NCI-H748 (cell line): ENCODE measurements around the gene DUSP14.
"Not testable (repeated sequence)": the region's sequence is repeated elsewhere in the genome, so short reads cannot be mapped to it uniquely, and the experiment has no call there.

ENCODE experiments used
- DNase-seq: peaks from one replicate; lab custom pipeline; 2025; ENCODE audit not compliant: unreplicated experiment; lab: John Stamatoyannopoulos, UW

Gene DUSP14, protein sequence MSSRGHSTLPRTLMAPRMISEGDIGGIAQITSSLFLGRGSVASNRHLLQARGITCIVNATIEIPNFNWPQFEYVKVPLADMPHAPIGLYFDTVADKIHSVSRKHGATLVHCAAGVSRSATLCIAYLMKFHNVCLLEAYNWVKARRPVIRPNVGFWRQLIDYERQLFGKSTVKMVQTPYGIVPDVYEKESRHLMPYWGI

GRCh38 chr17:37489197-37490001, at the start of gene DUSP14:
DUSP14 (plus strand) TSS chr17:37489891; CDS start chr17:37512273, 22,382 bp downstream.
- peak; percentile 92 for DNase-seq

- no peak for DNase-seq
Observed at GRCh38 chr17:37440424-37440823, 49.3 kb upstream of the DUSP14 start.

- DNase-seq, result not testable (repeated sequence)
Observed at GRCh38 chr17:37441369-37442014, 48.2 kb upstream of the DUSP14 start.

GRCh38 chr17:37446027-37446426, 43.7 kb upstream of the DUSP14 start:
- DNase-seq, result no peak

DNA sequence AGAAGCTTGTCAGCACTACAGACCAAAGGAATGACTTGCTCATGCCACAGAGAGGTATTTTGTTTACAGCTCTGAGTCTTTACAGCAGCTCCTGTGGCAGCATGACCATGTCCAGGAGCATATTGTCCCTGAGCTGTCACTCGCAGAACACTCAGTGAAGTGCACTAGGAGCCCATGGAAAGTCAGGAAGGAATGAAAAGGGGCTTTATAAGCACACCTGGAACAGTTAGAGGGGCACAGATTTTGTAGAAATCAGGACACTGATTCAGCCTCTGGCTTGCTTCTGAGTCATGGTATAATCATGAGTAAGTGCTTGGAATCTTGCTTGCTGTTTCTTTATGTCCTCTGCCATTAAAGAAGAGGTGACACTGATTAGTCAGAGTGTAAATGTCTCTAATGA, 42.0 kb upstream of the DUSP14 start:
- DNase-seq, result no peak

DNA sequence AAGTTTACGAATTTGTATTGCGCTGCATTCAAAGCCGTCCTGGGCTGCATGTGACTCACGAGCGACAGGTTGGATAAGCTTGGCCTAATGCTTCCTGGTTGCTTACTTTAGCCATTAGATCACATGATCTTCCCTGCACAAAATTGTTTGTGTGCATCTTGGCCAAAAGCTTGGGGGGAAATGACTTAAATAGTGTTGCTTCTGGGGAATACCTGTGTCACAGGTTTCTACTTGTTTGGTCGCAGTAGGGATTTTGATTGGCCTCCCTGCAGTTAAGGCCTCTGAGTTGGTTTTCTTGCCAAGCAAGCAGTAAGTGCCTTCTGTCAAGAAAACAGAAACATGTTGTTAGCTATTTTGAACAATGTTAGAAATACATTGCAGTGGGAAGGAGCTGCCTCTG, 39.6 kb upstream of the DUSP14 start:
- DNase-seq, result no peak

- not testable (repeated sequence) for DNase-seq
Observed at GRCh38 chr17:37457801-37458200, 31.9 kb upstream of the DUSP14 start.

GRCh38 chr17:37458805-37459204, 30.9 kb upstream of the DUSP14 start:
- DNase-seq, result no peak

GRCh38 chr17:37461668-37462067, 28.0 kb upstream of the DUSP14 start:
- no peak for DNase-seq

GRCh38 chr17:37462492-37462891, 27.2 kb upstream of the DUSP14 start:
- no peak for DNase-seq

GRCh38 chr17:37463039-37463438, 26.7 kb upstream of the DUSP14 start:
- no peak for DNase-seq

GRCh38 chr17:37465069-37465616, 24.5 kb upstream of the DUSP14 start:
- DNase-seq, result no peak

DNA sequence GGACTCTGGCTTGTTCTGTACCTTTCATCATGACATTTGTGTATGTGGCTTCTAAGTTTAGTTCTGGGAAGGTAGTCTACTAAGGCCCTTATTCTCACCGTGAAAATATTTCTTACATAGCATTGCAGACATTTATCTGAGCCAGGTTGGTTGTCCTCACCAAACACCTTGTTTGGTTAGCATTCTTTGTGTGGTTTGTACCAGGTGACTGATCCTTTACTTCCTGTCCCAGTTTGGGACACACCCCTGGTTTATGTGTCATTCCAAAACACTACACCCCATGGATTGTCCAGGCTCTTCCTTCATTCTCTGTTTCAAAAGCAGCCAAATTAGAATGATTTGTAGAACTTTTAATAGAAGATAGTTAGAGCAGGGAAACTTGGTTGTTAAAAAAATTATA, 23.2 kb upstream of the DUSP14 start:
- DNase-seq, result no peak

- no peak for DNase-seq
Observed at GRCh38 chr17:37470181-37470580, 19.5 kb upstream of the DUSP14 start.

DNA sequence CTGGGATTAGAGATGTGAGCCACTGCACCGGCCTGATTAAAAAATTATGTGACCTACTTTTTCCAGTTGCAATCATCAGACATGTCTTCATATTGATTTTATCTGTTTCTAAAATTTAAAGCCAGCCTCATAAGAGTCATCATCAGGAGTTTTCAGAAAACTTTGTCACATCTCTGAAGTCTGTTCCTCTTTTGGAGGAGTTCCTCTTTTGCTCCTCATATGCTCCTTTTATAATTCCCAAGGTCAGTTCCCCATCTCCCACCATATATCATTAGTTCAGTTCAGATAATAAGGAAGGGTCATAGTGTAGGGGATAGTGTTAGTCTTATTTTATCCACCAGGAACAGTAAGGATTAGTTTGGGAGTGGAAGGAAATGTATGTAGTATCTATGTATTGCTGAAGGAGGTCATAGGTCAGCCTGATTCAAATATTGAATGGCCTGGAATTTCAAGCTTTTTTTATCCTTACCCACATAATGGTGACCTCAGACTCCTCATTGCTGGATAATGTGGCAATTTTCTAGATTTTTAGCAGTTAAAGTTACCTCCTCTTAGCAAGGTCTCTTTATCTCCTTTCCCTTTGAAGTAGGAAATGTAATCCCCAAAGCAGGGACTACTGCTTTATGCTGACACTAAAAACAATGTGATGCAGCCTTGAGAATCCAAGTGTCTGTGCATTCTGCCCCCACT, 13.8 kb upstream of the DUSP14 start:
- DNase-seq, result no peak

DNA sequence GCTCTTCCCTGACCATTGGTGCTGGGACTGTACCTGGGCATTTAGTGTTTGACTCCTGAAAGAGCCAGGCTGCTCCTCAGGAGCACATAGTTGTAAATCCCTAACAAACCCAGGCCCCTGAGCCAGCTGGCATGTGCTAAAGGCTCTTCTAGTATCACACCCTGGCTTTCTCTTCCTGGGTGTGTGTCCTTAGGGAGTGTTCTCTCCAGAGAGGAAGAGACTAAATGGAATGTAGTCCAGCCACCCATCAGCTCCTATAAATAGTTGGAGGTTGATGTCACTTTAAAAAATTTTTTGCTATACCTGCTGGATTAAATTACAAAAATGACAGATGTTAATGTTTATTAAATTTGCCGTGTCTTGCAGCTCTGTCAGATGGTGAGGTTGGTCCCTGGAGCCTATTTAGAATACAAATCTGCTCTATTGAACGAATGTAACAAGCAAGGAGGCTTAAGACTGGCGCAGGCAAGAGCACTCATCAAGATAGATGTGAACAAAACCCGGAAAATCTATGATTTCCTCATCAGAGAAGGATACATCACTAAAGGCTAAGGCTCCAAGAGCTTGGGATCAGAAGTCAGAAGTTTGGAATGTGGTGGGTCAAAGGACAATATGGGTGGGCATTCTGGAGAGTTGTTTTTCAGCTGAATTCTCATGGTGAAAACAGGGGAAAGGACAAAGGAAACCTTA, 13.1 kb upstream of the DUSP14 start:
- no peak for DNase-seq

DNA sequence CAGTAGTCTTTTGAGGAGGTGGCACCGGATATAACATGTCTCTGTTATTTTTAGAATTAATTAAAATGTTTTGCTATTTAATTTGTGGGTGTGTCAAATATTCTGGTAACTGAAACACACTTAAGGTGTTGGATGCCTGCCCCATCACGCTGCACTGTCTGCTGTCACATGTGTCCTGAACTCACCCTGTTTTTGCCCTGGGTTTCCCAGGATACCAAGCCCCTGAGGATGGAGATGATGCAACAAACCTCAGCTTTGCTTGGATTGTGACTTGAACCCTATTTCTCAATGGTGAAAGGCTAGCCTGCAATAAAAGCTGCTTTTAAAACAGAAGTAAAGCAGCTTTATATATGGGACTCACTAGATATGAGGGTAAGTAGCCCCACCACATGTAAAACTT, 11.5 kb upstream of the DUSP14 start:
- DNase-seq, result no peak

DNA sequence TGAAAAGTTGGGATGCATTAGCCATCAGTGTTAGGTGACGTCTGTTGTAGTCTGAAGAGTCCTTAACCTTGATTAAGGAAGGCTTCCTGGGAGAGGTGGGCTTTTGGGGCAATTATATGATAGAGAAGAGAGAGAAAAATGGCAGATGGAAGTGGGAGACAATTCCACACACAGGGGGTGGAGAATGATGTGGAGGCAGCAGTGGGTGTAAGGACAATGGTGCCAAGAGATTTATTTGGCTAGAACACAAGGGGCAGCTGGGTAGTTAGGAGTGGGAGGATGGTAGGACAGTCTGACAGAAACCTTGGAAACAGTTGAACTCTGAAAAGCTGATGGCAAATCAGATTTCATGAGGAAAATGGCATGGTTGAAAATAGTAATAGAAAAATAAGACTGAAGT, 10.7 kb upstream of the DUSP14 start:
- no peak for DNase-seq

GRCh38 chr17:37480427-37480826, 9.3 kb upstream of the DUSP14 start:
- no peak for DNase-seq

GRCh38 chr17:37481001-37481665, 8.6 kb upstream of the DUSP14 start:
- no peak for DNase-seq
